Activated CD8-positive, alpha-beta memory T cell treated with anti-CD3 and anti-CD28 coated beads for 36 hours (primary cell): ENCODE results near the gene CTTNBP2NL. TPM values are rescaled to one million over a fixed set of nuclear protein-coding genes. Genes with fewer than 3 reads are reported as not detected.
"Not testable (repeated sequence)": the region's sequence is repeated elsewhere in the genome, so short reads cannot be mapped to it uniquely, and the experiment has no call there.

Source experiments
- CTCF ChIA-PET: fragments of 350-600 bp; sonication (Branson Sonifier 250); formaldehyde crosslinking; loops from one replicate; lab custom pipeline; 2021; ENCODE audit warnings: antibody characterized with exemption; lab: Charles Lee
- POLR2A ChIA-PET: fragments of 350-600 bp; sonication (Branson Sonifier 250); formaldehyde crosslinking; loops from one replicate; lab custom pipeline; 2021; ENCODE audit warnings: antibody characterized with exemption; lab: Charles Lee
- total RNA-seq, 2 experiments: library from RNA; stranded (reverse); gene quantifications; one replicate each; pipeline ENCODE4 v1.2.3, GENCODE V29; 2021

The CTTNBP2NL gene
- total RNA-seq, 2 experiments from 2014 or later: 3.2 TPM

DNA sequence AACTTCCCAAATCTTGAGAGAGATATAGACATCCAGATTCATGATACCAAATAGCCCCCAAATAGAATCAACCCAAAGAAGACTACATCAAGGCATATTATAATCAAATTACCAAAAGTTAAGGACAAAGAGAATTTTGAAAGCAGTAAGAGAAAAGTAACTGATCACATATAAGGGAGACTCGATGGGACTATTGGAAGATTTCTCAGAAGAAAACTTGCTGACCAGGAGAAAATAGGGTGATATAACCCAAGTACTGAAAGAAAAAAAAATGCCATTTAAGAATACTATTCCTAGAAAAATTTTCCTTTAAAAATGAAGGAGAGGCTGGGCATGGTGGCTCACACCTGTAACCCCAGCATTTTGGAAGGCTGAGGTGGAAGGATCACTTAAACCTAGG, 82.3 kb downstream of the CTTNBP2NL start:
- ChIA-PET CTCF (no interaction called here), POLR2A (no interaction called here)

DNA sequence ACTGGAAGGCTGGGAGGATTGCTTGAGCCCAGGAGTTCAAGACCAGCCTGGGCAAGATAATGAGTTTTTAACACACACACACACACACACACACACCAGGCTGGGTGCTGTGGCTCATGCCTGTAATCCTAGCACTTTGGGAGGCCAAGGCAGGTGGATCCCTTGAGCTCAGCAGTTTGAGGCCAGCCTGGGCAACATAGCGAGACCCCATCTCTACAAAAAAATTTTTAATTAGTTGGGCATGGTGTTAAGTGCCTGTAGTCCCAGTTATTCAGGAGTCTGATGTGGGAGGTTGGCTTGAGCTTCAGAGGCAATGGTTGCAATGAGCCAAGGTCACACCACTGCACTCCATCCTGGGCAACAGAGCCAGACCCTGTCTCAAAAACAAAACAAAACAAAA, 90.0 kb downstream of the CTTNBP2NL start:
- POLR2A ChIA-PET: not testable (repeated sequence)
- CTCF ChIA-PET: interaction anchor here (0.5 to 1.5 kb wide), 3 partner anchors 16 to 65 kb away, joined by 3 to 5 read pairs (median 3); no protein-coding TSS in a partner anchor

DNA sequence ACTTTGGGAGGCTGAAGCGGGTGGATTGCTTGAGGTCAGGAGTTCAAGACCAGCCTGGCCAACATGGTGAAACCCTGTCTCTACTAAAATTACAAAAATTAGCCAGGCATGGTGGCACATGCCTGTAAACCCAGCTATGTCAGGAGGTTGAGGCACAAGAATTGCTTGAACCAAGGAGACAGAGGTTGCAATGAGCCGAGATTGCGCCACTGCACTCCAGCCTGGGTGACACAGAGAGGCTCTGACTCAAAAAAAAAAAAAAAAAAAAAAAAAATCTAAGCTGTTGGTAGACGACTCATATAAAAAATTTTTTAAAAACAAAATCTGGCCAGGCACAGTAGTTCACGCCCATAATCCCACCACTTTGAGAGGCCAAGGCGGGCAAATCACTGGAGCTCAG, 91.7 kb downstream of the CTTNBP2NL start:
- POLR2A ChIA-PET: interaction anchor here (0.7 kb wide), 1 partner anchor 14 kb away, joined by 12 read pairs; no protein-coding TSS in a partner anchor
- CTCF ChIA-PET: not testable (repeated sequence)

DNA sequence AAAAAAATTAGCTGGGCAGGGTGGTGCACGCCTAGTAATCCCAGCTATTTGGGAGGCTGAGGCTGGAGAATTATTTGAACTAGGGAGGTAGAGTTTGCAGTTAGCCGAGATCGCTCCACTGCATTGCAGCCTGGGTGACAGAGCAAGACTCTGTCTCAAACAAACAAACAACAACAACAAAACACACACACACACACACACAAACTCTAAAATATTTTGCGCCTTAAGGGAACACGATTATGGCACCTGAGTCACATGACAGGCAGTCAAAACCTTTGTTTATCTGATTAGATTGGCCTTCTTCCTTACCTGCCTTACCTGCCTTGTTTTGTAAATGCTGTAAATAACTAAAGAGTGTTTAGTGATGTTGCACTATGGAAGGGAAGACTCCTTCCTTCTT, 92.1 kb downstream of the CTTNBP2NL start:
- POLR2A ChIA-PET: interaction anchor here (0.7 kb wide), 1 partner anchor 13 kb away, joined by 12 read pairs; no protein-coding TSS in a partner anchor
- CTCF ChIA-PET: interaction anchor here (0.7 kb wide), 1 partner anchor 164 kb away, joined by 3 read pairs; no protein-coding TSS in a partner anchor

DNA sequence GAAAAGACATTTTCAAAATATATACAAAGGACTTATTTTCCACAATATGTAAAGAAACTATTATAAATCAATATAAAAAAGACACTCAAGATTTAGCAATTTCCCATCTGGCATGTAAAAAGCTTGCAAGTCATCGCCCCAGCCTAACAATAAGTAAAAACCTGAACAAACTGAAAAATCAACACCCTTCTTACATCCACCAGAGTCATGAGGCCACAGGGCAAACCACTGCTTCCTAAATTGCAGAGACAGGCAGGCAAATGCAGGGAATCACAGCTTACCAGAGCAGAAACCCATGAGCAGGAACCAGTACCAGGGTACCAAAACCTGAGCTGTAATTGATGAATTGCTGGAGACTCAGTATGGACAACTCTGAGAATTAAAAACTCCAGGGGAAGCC, 96.1 kb downstream of the CTTNBP2NL start:
- POLR2A ChIA-PET: no interaction called here
- CTCF ChIA-PET: interaction anchor here (0.6 to 1.1 kb wide), 2 partner anchors 10 to 125 kb away, joined by 3 read pairs; no protein-coding TSS in a partner anchor

DNA sequence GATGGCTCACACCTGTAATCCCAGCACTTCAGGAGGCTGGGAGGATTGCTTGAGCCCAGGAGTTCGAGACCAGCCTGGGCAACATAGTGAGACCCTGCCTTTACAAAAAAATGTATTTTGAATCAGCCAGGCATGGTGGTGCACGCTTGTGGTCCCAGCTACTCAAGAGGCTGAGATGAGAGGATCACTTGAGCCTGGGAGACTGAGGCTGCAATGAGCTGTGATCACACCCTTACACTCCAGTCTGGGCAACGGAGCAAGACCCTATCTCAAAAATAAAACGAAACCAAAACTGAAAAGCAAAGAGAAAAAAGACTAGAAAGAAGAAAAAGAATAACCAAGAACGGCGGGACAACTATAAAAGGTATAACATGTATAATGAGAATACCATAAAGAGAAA, 97.3 kb downstream of the CTTNBP2NL start:
- POLR2A ChIA-PET: no interaction called here
- CTCF ChIA-PET: no interaction called here

DNA sequence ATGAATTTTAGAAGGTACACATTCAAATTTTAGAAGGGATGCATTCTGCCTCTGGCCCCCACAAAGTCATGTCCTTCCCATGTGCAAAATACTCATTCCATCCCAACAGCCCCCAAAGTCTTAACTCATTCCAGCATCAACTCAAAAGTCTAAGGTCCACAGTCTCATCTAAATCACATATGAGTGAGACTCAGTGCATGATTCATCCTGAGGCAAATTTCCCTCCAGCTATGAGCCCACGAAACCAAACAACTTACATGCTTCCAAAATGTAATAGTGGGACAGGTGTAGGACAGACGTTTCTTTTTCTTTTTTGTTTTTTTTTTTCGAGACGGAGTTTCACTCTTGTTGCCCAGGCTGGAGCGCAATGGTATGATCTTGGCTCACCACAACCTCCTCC, 100.3 kb downstream of the CTTNBP2NL start:
- POLR2A ChIA-PET: no interaction called here
- CTCF ChIA-PET: interaction anchor here (0.7 kb wide), 1 partner anchor 1160 kb away, joined by 3 read pairs; no protein-coding TSS in a partner anchor

DNA sequence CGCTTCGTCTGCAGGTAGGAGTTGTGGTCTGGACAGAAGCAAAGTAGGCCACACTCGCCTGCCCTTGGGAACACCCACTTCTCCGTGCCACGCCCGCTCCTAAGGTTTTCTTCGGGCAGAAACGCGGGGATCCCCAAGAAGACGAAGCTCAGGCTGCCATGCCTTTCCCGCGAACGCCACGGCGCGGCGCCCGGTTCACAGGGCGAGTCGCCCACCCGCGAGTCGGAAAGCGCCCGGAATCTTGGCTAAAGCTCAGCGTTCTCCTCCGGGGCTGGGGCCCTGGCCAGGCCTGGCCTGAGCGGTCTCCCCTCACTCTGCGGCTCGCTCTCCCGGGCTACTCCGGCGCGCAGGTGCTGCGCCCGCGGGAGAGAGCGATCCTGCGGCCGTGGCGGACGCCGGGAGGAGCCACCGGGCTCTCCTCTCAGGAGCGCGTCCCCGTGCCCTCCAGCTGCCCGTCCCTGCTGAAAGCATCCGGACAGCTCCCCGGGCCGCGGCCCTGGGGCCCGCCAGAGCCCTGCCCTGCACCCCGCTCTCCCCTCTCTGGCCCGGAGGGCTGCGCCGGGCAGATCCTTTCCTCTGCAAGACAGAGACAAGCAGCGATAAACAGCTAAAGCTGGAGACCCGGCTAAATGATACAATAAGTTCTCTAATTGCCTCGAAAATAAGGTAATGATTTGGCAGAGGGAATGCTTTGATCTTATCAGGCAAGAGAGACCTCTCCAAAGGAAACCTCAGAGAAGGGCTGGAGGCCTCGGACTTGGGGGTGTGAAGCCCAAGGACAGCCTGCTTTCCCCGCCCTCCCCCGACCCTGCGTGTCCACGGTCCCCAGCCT, 106.0 kb downstream of the CTTNBP2NL start:
- ChIA-PET POLR2A (interaction anchor here (0.6 kb wide), 2 partner anchors 14 to 115 kb away, joined by 4 to 12 read pairs; no protein-coding TSS in a partner anchor), CTCF (interaction anchor here (0.8 to 2.1 kb wide), 16 partner anchors 10 to 216 kb away, joined by 3 to 9 read pairs (median 4); partner anchors contain the start of gene PPM1J)

DNA sequence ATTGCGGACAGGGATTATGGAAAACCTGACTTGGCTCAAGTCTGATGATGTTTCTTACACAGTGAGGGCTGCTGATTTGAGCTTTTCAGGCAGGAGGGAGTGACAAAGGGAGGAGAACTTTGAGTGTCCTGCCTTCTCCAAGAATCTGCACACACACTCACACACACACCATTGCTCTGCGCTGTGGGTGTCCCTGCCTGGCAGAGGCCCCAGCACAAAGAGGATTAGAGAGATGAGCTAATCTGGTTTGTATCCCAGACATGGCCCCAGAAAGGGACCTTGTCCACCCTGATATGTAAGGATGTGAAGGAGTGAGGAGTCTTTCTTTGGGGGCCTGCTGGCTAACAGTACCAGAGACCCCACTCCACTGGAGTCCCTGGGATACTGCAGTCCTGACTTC, 106.8 kb downstream of the CTTNBP2NL start:
- CTCF ChIA-PET: interaction anchor here (1.1 to 2.1 kb wide), 4 partner anchors 109 to 213 kb away, joined by 3 to 9 read pairs (median 4); partner anchors contain the start of gene PPM1J
- POLR2A ChIA-PET: no interaction called here

DNA sequence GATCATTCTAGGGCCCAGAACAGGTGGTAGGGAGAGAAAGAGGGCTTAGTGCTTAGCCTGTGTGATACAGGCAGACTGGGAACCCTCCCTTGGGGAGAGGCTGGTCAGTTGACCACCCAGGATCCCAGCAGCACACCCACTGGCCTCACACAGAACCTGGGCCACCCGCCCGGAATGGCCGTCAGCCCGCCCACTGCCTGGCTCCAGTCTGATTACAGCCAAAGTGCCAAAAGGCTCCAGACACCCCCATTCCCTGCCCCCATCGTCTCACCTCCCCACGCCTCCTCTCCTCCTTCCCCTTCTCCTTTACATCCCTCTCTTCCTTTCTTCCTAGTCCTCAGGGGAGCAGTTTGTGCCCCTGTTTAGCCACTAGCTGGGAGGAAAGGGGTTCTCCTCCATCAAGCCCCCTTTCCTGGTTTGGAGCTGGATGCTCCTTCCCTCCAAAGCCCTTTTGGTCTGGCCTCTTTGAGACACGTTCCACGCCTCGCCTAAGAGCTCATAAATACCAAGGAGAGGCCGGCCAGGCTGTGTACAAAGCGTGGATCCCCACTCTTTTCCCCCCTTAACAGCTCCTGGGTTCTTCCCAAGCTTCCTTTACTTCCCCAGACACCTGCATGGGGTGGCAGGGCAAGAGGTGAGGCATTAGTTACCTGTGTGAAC, 108.1 kb downstream of the CTTNBP2NL start:
- CTCF ChIA-PET: no interaction called here
- POLR2A ChIA-PET: no interaction called here

DNA sequence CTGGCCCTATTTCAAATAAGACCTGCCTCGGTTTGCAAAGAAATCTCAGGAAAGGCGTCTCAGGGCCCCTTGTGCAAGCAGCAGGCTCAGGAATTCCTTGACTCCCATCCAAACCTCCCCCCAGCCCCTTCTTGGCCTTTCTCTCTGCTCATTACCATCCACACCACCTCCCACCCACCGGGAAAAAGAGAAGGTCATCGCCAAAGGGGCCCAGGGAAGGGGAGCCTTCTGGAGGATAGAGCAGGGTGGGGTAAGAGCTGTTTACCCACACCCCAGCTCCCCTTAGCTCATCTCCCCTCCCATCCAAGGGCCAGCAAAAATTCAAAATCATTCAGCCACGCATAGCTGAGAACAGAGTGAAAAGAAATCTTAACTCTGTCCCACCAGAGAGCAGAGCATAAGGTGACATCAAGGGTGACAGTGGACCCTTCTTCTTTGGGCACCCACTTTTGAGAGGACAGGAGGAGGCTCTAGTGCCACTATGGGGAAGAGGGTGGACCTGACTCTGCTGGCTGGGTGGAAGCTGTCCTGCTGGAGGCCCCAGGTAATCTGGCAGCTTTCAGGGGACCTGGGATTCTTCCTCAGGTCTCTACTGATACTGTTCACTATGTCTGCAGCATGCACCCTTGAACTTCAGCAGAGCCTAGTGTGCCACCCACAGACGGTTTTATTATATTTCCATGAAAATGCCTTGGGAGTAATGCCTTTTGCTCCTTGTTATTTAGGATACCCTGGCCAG, 108.8 kb downstream of the CTTNBP2NL start:
- CTCF ChIA-PET: no interaction called here
- POLR2A ChIA-PET: no interaction called here

DNA sequence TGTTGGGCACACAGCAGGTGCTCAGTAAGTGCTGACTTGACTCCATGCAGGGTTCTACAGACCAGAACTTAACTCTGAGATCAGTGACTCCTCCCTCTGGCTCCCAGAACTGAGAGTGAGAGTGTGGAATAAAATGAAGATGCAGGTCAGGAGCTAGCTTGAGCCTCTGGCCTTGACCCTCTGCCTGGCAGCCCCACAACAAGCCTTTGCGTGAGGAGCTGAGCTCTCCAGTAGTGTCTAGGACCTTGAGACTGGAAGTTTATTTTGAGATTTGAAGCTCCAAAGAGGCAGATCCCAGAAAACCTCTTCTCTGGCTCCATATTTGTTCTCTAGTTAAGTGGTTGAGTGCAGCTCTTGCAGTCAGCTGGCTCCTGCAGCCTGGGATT, 109.4 kb downstream of the CTTNBP2NL start:
- POLR2A ChIA-PET: no interaction called here
- CTCF ChIA-PET: interaction anchor here (0.6 kb wide), 1 partner anchor 76 kb away, joined by 4 read pairs; no protein-coding TSS in a partner anchor

DNA sequence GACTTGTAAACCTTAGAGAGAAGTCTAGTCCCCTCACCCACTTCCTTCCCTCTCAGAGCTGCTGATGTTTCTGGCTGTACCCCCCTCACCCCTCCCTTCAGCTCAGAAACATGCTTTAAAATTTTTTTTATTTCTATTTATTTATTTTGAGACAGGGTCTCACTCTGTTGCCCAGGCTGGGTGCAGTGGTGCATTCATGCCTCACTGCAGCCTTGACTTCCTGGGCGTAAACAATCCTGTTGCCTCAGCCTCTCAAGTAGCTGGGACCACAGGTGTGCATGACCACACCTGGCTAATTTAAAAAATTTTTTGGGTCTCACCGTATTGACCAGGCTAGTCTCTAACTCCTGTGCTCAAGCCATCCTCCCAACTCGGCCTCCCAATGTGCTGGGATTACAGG, 109.9 kb downstream of the CTTNBP2NL start:
- POLR2A ChIA-PET: no interaction called here
- CTCF ChIA-PET: interaction anchor here (0.6 kb wide), 1 partner anchor 76 kb away, joined by 4 read pairs; no protein-coding TSS in a partner anchor

DNA sequence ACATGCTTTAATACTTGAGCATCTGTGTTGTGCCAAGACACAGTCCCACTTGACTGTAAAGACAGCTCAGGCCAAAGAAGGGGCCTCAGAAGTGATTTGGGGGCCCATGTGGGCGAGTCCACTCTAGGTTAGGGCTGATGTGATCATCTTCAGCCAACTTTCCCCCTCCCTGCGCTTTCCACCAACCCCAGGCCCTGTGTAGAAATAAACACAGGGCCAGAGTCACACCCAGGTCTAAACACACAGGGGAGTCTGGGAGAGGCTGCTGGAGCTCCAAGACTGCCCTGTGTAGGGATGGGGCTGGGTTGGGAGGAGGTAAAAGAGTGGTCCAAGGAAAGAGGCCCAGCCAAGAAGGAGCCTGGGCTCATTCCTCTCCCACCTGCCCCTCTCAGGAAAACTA, 110.3 kb downstream of the CTTNBP2NL start:
- POLR2A ChIA-PET: no interaction called here
- CTCF ChIA-PET: no interaction called here

DNA sequence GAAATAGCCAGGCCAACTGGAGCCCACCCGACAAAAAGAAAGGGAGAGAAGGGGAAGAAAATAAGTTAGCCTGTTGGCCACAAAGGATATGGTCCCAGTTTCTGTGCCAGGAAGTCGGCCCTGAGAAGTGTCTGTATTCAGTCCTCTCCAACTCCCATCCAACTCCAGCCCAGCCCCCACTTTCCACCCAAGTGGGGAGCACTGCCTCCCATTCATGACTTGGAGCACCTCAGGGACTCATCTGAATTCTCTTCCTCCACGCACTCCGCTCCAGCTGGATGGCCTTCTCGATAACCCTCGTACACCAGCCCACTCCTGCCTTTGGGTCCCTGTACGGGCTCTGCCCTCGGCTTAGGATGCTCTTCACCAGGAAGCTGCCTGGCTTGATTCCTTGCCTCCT, 110.7 kb downstream of the CTTNBP2NL start:
- CTCF ChIA-PET: no interaction called here
- POLR2A ChIA-PET: no interaction called here

DNA sequence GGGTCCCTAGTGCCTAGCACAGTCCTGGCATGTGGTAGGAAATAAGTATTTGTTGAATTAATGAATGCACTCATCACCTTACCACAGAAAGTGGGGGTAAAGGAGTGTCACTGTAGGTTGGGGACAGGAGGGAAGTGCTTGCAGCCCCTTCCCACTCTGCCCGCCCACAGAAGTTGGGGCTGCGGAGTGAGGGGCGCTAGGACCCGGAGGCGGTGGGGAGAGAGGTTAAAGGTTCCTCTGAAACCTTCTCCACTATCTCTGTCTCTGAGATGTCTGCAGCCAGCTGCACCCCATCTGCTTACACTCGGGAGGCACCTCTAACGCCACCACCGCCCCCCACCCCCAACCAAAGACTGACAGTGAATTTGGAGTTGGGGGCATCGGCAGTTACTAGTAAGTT, 111.3 kb downstream of the CTTNBP2NL start:
- ChIA-PET POLR2A (no interaction called here), CTCF (no interaction called here)

DNA sequence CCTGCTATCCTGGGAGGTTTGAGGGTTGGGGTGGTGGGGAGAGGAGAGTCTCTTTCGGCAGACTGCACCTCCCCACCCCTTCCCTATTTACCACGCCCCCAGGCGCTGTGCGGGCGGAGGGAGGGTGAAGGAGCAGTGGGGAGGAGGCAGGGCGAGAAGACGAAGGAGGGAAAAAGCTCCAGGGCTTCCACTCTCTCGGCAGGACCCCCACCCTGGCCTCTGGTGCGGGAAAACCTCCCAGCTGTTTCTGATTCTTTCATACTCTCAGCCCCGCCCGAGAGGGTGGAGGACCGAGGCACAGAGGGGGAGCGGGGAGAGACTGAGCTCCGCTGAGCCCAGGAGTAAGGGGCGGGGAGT, 111.9 kb downstream of the CTTNBP2NL start:
- POLR2A ChIA-PET: interaction anchor here (0.7 kb wide), 1 partner anchor 1951 kb away, joined by 3 read pairs; no protein-coding TSS in a partner anchor

DNA sequence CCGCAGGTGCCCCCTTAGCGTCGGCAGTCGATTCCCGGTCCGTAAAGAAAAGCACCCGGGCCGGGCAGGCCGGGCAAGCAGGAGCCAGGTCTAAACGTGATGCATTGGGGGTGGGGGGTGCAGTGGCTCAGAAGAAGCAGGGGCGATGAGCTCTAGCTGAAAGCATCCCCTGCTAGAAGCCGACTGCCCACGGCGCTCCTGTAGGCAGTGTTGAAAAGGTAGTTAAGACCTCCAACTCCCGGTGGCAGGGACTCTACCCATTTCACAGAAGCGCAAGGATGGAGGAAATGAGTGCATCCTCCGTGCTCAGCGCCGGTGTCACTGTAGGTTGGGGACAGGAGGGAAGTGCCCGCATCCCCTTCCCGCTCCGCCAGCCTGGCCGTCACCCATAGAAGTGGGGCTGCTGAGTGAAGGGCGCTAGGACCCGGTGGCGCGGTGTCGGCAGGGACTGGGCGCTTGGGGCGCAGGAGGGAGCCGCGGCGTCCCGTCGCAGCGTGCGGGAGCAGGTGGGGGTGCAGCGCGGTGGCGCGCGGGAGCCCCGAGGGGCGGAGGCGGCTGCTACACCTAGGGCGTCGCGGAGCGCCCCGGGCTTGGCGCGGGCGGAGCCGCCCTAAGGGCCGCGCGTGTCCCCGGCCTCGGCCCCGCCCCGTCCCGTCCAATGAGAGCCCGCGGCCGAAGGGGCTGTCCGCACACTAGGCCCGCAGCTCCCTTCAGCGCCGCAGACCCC, 112.4 kb downstream of the CTTNBP2NL start, which contains the start of gene WNT2B:
Gene WNT2B, plus strand, starts transcription at position 688 of the 727 bp plus-strand sequence. CDS start 298 bp downstream, outside the sequence.
- ChIA-PET CTCF (no interaction called here), POLR2A (interaction anchor here (0.6 to 0.7 kb wide), 2 partner anchors 1499 to 1950 kb away, joined by 3 read pairs; no protein-coding TSS in a partner anchor)

More for the DNA sequence above, 111.9 kb downstream of the CTTNBP2NL start:
- CTCF ChIA-PET: no interaction called here
